COR-L47 (cell line): ENCODE measurements around the gene RIC8A.
A peak's percentile ranks its signal among the peaks of the same experiment; 100 is the strongest.

ENCODE experiments used
- DNase-seq: peaks from one replicate; lab custom pipeline; 2025; lab: John Stamatoyannopoulos, UW

The RIC8A gene

GRCh38 chr11:204587-205109, 2.9 kb upstream of the RIC8A start:
- DNase-seq: no peak

- no peak for DNase-seq
Observed at GRCh38 chr11:205221-206001, 2.1 kb upstream of the RIC8A start.

- no peak for DNase-seq
Observed at GRCh38 chr11:206002-206384, 1.5 kb upstream of the RIC8A start.

- DNase-seq: no peak
Observed at GRCh38 chr11:206526-207207, 841 bp upstream of the RIC8A start.

- no peak for DNase-seq
Observed at GRCh38 chr11:207863-208180, 314 bp downstream of the RIC8A start.

- DNase-seq: peak; percentile 28
Observed at GRCh38 chr11:208181-208916, 841 bp downstream of the RIC8A start.

GRCh38 chr11:208917-209260, 1.4 kb downstream of the RIC8A start:
- DNase-seq: no peak

- DNase-seq: no peak
Observed at GRCh38 chr11:209275-210121, 2.0 kb downstream of the RIC8A start.

GRCh38 chr11:210122-210802, 2.8 kb downstream of the RIC8A start:
- no peak for DNase-seq

- DNase-seq: no peak
Observed at GRCh38 chr11:210803-211180, 3.3 kb downstream of the RIC8A start.

GRCh38 chr11:211295-211694, 3.8 kb downstream of the RIC8A start:
- DNase-seq: no peak

- DNase-seq: no peak
Observed at GRCh38 chr11:211741-212140, 4.2 kb downstream of the RIC8A start.

GRCh38 chr11:212150-213100, 4.9 kb downstream of the RIC8A start:
- no peak for DNase-seq

- DNase-seq: no peak
Observed at GRCh38 chr11:213111-213510, 5.6 kb downstream of the RIC8A start.

- DNase-seq: no peak
Observed at GRCh38 chr11:214083-214482, 6.6 kb downstream of the RIC8A start.

- no peak for DNase-seq
Observed at GRCh38 chr11:215581-216037, 8.1 kb downstream of the RIC8A start.

- no peak for DNase-seq
Observed at GRCh38 chr11:216081-216974, 8.8 kb downstream of the RIC8A start.

- DNase-seq: no peak
Observed at GRCh38 chr11:217704-218103, 10.2 kb downstream of the RIC8A start.
